ENCODE results near the gene C1QB. TPM values are rescaled to one million over a fixed set of nuclear protein-coding genes. Genes with fewer than 3 reads are reported as not detected.

The C1QB gene
- total RNA-seq, 1 experiment from 2014 or later = not detected

DNA sequence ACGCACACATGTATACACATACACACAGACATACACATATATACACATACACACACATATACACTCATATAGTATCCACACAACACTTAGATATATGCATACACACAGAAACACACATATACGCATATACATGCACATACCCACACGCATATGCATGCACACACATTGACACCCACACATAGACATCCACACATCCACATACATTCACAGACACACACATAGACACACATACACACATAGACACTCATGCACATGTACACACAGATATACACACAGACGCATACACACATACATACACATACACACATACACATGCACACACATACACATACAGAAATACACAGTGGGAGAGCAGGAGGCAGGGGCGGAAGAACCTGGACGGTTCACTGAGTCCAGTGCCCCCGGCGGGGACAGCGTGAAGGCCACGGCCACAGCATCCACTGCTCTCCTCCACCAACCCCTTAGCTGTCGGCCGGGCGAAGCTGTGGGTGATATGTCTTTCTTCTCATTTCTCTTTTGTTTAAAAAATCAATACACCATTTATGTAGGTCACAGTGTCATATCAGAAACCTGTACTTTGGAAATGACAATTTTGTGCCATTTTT is 2.8 kb upstream of the C1QB start:
- Mint-ChIP-seq H3K27ac (ENCODE audit: unreplicated experiment) (no peak overlapping the region), H3K4me1 (ENCODE audit: low read depth, unreplicated experiment) (no peaks in the 10 kb centered on the region), H3K27me3 (ENCODE audit: insufficient read depth, unreplicated experiment) (peaks cover 7% of the 10 kb centered on the region), H3K9me3 (ENCODE audit: unreplicated experiment) (no peaks in the 10 kb centered on the region), H3K36me3 (ENCODE audit: insufficient read depth, unreplicated experiment) (no peaks in the 10 kb centered on the region), H3K4me3 (ENCODE audit: unreplicated experiment) (no peak overlapping the region)
- TF ChIP-seq, protein P1, sequence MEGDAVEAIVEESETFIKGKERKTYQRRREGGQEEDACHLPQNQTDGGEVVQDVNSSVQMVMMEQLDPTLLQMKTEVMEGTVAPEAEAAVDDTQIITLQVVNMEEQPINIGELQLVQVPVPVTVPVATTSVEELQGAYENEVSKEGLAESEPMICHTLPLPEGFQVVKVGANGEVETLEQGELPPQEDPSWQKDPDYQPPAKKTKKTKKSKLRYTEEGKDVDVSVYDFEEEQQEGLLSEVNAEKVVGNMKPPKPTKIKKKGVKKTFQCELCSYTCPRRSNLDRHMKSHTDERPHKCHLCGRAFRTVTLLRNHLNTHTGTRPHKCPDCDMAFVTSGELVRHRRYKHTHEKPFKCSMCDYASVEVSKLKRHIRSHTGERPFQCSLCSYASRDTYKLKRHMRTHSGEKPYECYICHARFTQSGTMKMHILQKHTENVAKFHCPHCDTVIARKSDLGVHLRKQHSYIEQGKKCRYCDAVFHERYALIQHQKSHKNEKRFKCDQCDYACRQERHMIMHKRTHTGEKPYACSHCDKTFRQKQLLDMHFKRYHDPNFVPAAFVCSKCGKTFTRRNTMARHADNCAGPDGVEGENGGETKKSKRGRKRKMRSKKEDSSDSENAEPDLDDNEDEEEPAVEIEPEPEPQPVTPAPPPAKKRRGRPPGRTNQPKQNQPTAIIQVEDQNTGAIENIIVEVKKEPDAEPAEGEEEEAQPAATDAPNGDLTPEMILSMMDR (IDR thresholded peaks at IDR 0.05; ENCODE audit: insufficient read depth in 1 of 2, low read depth in 1 of 2, low read length in 1 of 2, severe bottlenecking in 1 of 2, unreplicated experiment in 1 of 2) = no peak
- intact Hi-C loops (cut with micrococcal nuclease; ENCODE audit: unreplicated experiment) = no loop called here
- Histone ChIP-seq H3K36me3 (ENCODE audit: control insufficient read depth, insufficient read depth, low read length) (no peaks in the 10 kb centered on the region), H3K4me1 (no peaks in the 10 kb centered on the region), H3K27me3 (replicated peaks; ENCODE audit: control insufficient read depth, insufficient read depth, low read length) (no peaks in the 10 kb centered on the region), H3K9me3 (no peaks in the 10 kb centered on the region), H3K4me3 (ENCODE audit: low read depth, low read length) (no peak overlapping the region)
- no peak for DNase-seq
- CTCF ChIA-PET = no interaction called here
- BruUV-seq (replicated peaks) = no TSS peak
- POLR2A ChIA-PET = no interaction called here

DNA sequence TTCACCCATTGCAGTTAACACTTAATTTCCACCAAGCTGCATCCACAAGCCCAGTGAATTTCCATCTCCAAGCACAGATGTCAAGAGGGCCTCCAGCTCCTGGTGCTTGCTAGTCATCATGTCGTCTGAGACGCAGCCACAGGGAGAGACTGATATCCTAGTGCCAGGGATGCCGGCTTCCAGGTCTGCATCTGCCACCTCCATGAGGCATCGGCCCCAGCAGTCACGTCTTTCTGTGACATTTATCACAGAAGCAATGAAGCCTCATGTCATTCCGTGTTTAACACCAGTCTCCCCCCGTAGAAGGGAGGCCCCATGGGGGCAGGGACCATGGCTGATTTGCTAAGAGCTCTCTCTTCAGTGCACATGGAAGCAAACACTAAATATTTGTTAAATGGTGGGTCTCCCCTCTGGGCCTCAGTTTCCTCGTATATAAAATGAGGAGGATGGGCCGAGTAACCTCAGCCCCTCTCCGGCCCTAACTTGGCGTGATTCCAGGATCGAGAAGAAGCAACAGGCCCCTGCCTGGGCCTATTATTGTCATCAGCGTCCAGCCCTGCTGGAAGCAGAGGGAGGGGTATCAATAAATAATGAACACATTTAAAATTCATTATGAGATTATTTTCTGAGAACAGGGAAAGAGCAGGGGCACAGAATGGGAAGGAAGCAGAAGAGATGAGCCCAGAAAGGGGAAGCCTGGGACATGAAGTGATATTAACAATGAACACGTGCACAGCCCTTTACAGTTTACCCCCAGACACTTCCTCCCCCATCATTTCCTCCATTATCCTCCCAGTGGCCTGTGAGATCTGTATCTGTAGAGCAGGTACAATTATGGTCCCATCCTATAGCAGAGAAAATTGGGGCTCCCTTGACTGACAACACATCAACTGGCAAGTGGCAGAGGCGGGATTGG is 837 bp upstream of the C1QB start:
- Mint-ChIP-seq H3K27me3 (ENCODE audit: insufficient read depth, unreplicated experiment) (peaks cover 7% of the 10 kb centered on the region), H3K36me3 (ENCODE audit: insufficient read depth, unreplicated experiment) (no peaks in the 10 kb centered on the region), H3K4me3 (ENCODE audit: unreplicated experiment) (no peak overlapping the region), H3K9me3 (ENCODE audit: unreplicated experiment) (no peaks in the 10 kb centered on the region), H3K4me1 (ENCODE audit: low read depth, unreplicated experiment) (no peaks in the 10 kb centered on the region), H3K27ac (ENCODE audit: unreplicated experiment) (no peak overlapping the region)
- Histone ChIP-seq H3K9me3 (no peaks in the 10 kb centered on the region), H3K27me3 (replicated peaks; ENCODE audit: control insufficient read depth, insufficient read depth, low read length) (no peaks in the 10 kb centered on the region), H3K36me3 (ENCODE audit: control insufficient read depth, insufficient read depth, low read length) (no peaks in the 10 kb centered on the region), H3K4me1 (no peaks in the 10 kb centered on the region), H3K4me3 (ENCODE audit: low read depth, low read length) (no peak overlapping the region)
- intact Hi-C loops (cut with micrococcal nuclease; ENCODE audit: unreplicated experiment) = no loop called here
- no TSS peak for BruUV-seq (replicated peaks)
- TF ChIP-seq, protein P1 (IDR thresholded peaks at IDR 0.05; ENCODE audit: insufficient read depth in 1 of 2, low read depth in 1 of 2, low read length in 1 of 2, severe bottlenecking in 1 of 2, unreplicated experiment in 1 of 2) = no peak
- POLR2A ChIA-PET = interaction anchor here (0.7 kb wide), 1 partner anchor 10 kb away, joined by 3 read pairs; no protein-coding TSS in a partner anchor
- CTCF ChIA-PET = interaction anchor here (0.5 kb wide), 1 partner anchor 51 kb away, joined by 3 read pairs; no protein-coding TSS in a partner anchor
- no peak for DNase-seq

GRCh38 chr1:22654692-22655091 is 1.7 kb downstream of the C1QB start:
- no peak for DNase-seq
- Mint-ChIP-seq H3K27me3 (ENCODE audit: insufficient read depth, unreplicated experiment) (peaks cover 10% of the 10 kb centered on the region), H3K4me3 (ENCODE audit: unreplicated experiment) (no peak overlapping the region), H3K4me1 (ENCODE audit: low read depth, unreplicated experiment) (no peaks in the 10 kb centered on the region), H3K27ac (ENCODE audit: unreplicated experiment) (no peak overlapping the region), H3K9me3 (ENCODE audit: unreplicated experiment) (no peaks in the 10 kb centered on the region), H3K36me3 (ENCODE audit: insufficient read depth, unreplicated experiment) (no peaks in the 10 kb centered on the region)
- Histone ChIP-seq H3K4me3 (ENCODE audit: low read depth, low read length) (no peak overlapping the region), H3K9me3 (no peaks in the 10 kb centered on the region), H3K27me3 (replicated peaks; ENCODE audit: control insufficient read depth, insufficient read depth, low read length) (no peaks in the 10 kb centered on the region), H3K4me1 (no peaks in the 10 kb centered on the region), H3K36me3 (ENCODE audit: control insufficient read depth, insufficient read depth, low read length) (no peaks in the 10 kb centered on the region)
- TF ChIP-seq, protein P1 (IDR thresholded peaks at IDR 0.05; ENCODE audit: insufficient read depth in 1 of 2, low read depth in 1 of 2, low read length in 1 of 2, severe bottlenecking in 1 of 2, unreplicated experiment in 1 of 2) = peak in 1 of 2 experiments; percentile 24
- POLR2A ChIA-PET = no interaction called here
- CTCF ChIA-PET = interaction anchor here (0.6 to 0.7 kb wide), 2 partner anchors 54 to 1324 kb away, joined by 3 to 10 read pairs; no protein-coding TSS in a partner anchor
- intact Hi-C loops (cut with micrococcal nuclease; ENCODE audit: unreplicated experiment) = no loop called here
- no TSS peak for BruUV-seq (replicated peaks)

All from Caco-2 (cell line).